Skeletal muscle satellite cell (primary cell): ENCODE results near the gene SYNGR1.
"Not testable (repeated sequence)": the region's sequence is repeated elsewhere in the genome, so short reads cannot be mapped to it uniquely, and the experiment has no call there.

Experiments used
- H3K27me3 ChIP-seq: 2 replicates; pipeline ENCODE4 v1.7.0; 2013; ENCODE audit warnings: low read length; ENCODE audit not compliant: control insufficient read depth, insufficient read depth
- H3K36me3 ChIP-seq: 2 replicates; pipeline ENCODE4 v1.7.0; 2013; ENCODE audit warnings: mild to moderate bottlenecking, control low read depth, low read length; ENCODE audit not compliant: insufficient read depth
- H3K4me1 ChIP-seq: 2 replicates; pipeline ENCODE4 v1.7.0; 2013; ENCODE audit warnings: low read length; ENCODE audit not compliant: control insufficient read depth, insufficient read depth
- H3K4me2 ChIP-seq: 2 replicates; pipeline ENCODE4 v1.7.0; 2013; ENCODE audit warnings: mild to moderate bottlenecking, low read length
- H3K4me3 ChIP-seq: 2 replicates; pipeline ENCODE4 v1.7.0; 2013; ENCODE audit warnings: low read length
- H3K9ac ChIP-seq: 2 replicates; pipeline ENCODE4 v1.7.0; 2013; ENCODE audit warnings: mild to moderate bottlenecking, low read depth, low read length, moderate library complexity
- H3K9me3 ChIP-seq: replicated peaks from 2 replicates; pipeline ENCODE4 v1.7.0; 2013; ENCODE audit warnings: mild to moderate bottlenecking, control low read depth, low read length

The SYNGR1 gene

DNA sequence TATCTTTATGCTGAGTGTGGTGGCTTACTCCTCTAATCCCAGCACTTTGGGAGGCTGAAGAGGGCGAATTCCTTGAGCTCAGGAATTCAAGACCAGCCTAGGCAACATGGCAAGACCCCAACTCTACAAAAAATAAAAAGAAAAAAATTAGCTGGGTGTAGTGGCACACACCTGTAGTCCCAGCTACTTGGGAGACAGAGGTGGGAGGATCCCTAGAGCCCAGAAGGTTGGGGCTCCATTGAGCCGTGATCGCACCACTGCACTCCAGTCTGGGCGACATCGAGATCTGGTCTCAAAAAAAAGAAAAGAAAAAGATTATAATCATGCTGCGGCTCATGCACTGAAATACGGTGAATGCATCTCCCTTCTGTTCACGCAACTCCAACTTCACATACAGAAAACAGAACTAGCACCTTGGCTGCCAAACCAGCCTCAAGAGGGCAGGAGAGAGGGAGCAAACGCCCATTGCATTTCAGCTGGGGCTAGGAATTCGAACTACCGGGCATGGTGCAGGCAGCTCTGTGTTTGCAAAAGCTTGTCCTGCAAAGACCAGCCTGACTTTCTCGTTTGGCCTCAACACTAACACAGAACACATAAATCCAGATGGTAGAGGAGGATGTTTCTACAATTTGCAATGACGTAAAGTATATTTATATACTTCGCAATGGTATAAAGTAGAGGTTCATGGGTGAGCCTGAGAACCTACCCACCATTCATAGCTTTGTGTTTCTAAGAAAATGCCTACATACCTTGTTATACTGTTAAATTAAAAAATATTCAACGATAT is 6.3 kb upstream of the SYNGR1 start:
- no peak overlapping the region for H3K4me2 ChIP-seq
- no peaks in the 10 kb centered on the region for H3K36me3 ChIP-seq
- H3K27me3 ChIP-seq, result peaks cover 16% of the 10 kb centered on the region
- no peaks in the 10 kb centered on the region for H3K4me1 ChIP-seq
- no peak overlapping the region for H3K9ac ChIP-seq
- H3K9me3 ChIP-seq, result no peaks in the 10 kb centered on the region
- H3K4me3 ChIP-seq, result no peak overlapping the region

DNA sequence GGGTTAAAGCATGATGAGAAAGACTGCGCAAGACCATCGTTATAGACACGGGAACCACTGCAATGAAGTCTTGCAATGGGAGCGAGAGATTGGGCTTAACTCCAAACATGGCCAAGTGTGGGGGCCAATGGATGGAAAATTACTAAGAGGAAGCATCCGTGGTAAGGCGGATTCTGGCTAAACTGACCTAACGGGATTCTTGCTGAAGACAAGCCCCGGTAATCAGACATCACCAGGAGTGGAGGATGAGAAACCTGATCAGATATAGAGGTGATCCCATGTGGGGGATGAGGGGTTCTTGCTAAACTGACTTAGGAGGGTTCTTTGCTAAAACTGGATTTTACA is 5.8 kb upstream of the SYNGR1 start:
- H3K4me1 ChIP-seq, result no peaks in the 10 kb centered on the region
- H3K4me3 ChIP-seq, result no peak overlapping the region
- peaks cover 16% of the 10 kb centered on the region for H3K27me3 ChIP-seq
- no peak overlapping the region for H3K4me2 ChIP-seq
- no peaks in the 10 kb centered on the region for H3K9me3 ChIP-seq
- no peak overlapping the region for H3K9ac ChIP-seq
- H3K36me3 ChIP-seq, result no peaks in the 10 kb centered on the region

DNA sequence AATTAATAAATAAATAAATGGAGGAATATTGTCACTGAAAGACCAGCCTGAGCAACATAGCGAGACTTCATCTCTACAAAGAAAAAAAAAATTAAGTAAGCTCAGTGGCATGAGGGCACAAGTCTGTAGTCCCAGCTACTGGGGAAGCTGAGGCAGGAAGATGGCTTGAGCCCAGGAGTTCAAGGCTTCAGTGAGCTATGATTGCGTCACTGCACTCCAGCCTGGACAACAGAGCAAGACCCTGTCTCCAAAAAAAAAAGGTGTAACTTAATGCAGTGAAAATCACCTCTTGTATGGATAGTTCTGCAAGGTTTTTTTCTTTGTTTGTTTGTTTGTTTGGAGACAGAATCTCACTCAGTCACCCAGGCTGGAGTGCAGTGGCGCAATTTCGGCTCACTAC is 4.6 kb upstream of the SYNGR1 start:
- no peak overlapping the region for H3K9ac ChIP-seq
- no peaks in the 10 kb centered on the region for H3K36me3 ChIP-seq
- H3K27me3 ChIP-seq, result peaks cover 17% of the 10 kb centered on the region
- no peak overlapping the region for H3K4me3 ChIP-seq
- H3K4me1 ChIP-seq, result peaks cover under 1% of the 10 kb centered on the region
- no peaks in the 10 kb centered on the region for H3K9me3 ChIP-seq
- H3K4me2 ChIP-seq, result no peak overlapping the region

DNA sequence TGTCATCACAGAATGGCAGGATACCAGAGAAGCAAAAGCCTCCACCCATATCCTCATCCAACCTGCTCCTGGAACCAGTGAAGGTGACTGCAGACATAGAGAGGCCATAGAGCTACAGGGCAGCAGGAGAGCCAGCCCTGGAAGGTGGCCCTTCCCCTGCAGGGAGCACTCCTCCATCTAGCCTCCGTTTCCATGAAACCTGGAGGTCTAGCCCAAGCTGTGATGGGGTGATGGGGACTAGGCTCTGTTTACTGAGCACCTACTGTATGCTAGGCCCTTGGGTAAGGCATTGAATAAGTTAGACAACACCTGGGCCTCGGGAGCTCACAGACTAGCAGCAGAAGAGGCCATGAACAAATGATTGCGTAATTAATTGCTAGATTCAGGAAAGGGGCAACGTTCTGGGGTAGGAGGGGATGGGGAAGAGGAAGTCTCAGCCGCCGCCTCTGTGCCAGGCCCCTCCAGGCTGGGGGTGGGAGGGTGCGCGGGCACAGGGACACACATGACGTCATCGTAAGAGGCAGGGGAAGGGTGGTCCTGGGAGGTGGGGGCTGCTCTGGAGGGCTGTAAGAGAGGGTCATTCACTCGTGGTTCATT is 784 bp upstream of the SYNGR1 start:
- Histone ChIP-seq H3K9ac (peak overlapping the region; percentile 38), H3K9me3 (no peaks in the 10 kb centered on the region), H3K4me2 (peak overlapping the region; percentile 91), H3K4me1 (peaks cover 20% of the 10 kb centered on the region), H3K4me3 (peak overlapping the region; percentile 64), H3K27me3 (peaks cover 11% of the 10 kb centered on the region), H3K36me3 (no peaks in the 10 kb centered on the region)

DNA sequence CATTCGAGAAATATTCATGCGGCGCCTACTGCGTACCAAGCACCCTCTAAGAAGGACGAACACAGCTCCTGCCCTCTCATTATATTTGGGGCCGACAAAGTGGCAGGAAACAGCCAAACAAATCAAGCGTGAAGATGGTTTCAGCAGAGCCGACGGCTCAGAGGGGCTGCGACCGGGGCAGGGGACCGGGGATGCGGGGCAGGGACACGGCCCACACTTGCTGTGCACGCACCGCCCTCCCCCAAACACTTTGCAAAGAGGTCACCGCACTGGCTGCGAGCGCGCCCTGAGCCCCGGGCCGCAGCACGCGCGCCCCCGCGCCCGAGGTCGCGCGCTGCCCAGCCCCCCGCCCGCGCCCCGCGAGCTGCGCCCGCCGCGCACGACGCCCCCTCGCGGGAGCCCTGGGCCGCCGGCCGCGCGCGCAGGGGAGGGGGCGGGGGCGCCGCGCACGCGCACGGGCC is 255 bp upstream of the SYNGR1 start:
- Histone ChIP-seq H3K4me2 (peak overlapping the region; percentile 91), H3K4me1 (peaks cover 20% of the 10 kb centered on the region), H3K36me3 (no peaks in the 10 kb centered on the region), H3K9ac (peak overlapping the region; percentile 38), H3K4me3 (peak overlapping the region; percentile 70), H3K9me3 (no peaks in the 10 kb centered on the region), H3K27me3 (peaks cover 6% of the 10 kb centered on the region)

DNA sequence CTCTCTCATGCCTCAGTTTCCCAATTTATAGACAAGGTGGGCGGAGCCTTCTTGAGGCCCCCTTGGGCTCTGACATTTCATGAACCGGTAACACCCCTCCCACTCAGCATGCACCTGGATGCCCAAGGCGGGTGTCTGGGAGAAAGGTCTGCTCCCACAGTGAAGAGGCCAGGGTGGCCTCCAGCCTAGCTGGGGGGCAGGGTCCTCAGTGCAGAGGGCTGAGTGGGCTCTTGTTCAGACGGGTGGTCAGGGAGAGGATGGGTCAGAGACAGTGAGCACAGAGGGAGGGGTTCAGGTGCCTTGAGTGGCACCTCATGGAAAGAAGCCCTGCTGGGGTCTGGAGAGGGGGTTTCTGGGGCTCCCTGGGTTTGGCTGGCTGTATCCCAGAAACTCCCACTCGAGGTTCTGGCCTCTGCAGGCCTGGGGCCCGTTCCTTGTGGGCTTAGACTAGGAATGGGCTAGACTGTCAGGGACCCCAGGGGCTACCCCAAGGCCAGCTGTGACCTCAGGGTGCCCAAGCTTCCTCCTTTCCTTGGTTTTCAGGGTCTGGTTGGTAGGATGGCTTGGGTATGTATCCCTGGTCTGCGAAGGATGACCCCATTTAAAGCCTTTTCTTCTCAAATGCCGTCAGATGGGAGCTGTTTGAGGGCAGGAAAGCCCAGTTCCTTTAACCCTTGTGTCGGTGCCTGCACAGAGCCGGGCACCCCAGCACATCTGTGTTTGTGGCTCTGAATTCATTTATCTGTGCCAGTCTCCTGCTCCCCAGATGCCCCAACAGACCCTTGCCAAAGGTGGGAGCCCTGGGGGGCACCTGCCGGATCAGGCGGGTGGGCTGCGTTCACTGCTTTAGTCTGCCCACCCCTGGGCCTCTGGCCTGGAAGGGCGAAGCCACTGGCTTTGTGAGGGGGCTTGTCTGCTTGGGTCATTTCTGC is 1.2 kb downstream of the SYNGR1 start:
- H3K9ac ChIP-seq, result no peak overlapping the region
- H3K27me3 ChIP-seq, result peaks cover 4% of the 10 kb centered on the region
- peak overlapping the region; percentile 91 for H3K4me2 ChIP-seq
- H3K4me1 ChIP-seq, result peaks cover 20% of the 10 kb centered on the region
- no peaks in the 10 kb centered on the region for H3K36me3 ChIP-seq
- no peaks in the 10 kb centered on the region for H3K9me3 ChIP-seq
- peak overlapping the region; percentile 70 for H3K4me3 ChIP-seq

DNA sequence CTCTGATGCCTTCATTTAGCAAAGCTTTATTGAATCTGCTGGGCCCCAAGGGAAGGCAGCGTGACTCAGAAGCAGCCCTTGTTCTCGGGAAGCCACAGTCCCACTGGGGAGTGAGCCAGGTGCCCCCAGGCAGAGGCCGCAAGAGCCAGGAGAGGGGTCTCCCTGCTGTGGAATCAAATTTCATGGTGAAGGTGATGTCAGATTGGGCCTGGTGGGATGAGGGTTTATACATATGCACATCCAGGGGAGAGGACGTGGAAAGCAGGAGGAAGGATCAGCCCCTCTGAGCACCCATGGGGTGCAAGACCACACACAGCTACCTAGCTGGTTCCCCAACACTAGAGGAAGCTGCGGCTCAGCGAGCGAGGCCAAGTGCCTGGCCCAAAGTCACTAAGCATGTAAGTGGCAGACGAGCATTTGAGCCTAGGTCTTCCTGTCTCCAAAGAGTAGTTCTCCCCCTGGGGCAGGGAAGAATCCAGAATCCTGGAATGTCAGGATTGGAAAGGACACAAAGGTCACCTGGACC is 2.0 kb downstream of the SYNGR1 start:
- H3K4me1 ChIP-seq, result peaks cover 20% of the 10 kb centered on the region

DNA sequence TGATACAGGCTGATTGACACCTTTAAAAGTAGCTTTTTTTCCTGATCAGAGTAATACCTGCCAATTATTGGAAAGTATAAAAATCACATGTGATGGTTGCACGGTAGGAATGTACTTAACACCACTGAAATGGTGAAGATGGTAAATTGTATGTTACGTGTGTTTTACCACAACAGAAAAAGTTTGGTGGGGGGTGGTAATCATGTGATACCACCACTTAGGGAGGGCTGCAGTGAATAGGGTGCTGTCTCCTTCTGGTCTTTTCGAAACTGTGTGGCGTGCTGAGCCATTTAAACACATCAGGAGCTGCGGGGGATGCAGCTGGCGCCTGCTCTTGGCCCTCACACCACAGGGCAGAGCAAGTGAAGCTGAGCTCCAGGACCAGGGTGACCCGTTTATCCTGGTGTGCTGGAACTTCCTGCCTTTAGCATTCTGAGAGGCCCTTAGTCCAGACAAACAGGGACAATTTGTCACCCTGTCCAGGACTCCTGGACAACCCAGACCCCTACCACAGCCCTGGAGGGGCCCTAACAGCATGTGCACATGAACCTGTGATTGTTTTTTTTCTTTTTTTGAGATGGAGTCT is 2.6 kb downstream of the SYNGR1 start:
- Histone ChIP-seq H3K4me1 (peaks cover 20% of the 10 kb centered on the region), H3K27me3 (peaks cover 4% of the 10 kb centered on the region)

More for the DNA sequence above, 2.0 kb downstream of the SYNGR1 start:
- Histone ChIP-seq H3K9me3 (no peaks in the 10 kb centered on the region), H3K9ac (no peak overlapping the region), H3K27me3 (peaks cover 4% of the 10 kb centered on the region), H3K4me2 (no peak overlapping the region), H3K4me3 (no peak overlapping the region), H3K36me3 (no peaks in the 10 kb centered on the region)

DNA sequence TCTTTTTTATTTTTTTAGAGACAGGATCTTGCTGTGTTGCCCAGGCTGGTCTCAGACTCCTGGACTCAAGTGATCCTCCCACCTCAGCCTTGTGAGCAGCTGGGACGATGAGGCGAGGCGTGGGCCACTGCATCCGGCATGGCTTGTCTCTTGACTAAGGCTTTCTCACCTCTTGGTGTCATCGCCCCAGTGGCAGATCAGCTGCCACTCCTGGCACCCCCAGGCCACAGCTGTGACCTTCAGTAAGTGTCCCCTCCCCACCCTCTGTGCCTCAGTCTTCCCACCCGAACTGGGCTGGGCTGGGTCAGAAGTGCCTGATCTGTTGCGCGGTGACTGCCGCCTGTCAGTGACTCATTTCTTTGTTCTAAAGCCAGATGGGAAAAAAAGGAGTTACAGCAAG is 3.6 kb downstream of the SYNGR1 start:
- H3K4me1 ChIP-seq, result peaks cover 20% of the 10 kb centered on the region
- peaks cover 4% of the 10 kb centered on the region for H3K27me3 ChIP-seq

More for the DNA sequence above, 2.6 kb downstream of the SYNGR1 start:
- Histone ChIP-seq H3K9ac (no peak overlapping the region), H3K4me3 (no peak overlapping the region), H3K9me3 (no peaks in the 10 kb centered on the region), H3K36me3 (no peaks in the 10 kb centered on the region), H3K4me2 (no peak overlapping the region)

DNA sequence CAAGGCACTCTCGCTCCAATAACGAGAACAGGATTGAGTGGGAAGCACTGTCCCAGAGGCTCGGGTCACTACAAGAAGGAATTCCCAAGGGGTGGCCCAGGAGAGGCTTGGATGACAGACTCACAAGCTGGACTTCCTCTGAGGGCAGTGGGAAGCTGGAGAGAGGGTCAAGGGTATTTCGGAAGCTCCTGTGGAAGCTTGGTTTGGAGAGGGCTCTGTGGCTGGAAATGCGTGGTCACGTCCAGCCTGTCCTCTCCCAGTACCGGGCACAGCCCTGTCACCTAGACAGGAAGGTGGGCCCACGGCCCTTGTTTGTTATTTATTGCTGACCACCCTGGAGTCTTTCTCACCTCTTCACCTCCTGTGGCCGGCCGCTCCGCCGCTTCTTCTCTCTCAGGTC is 5.3 kb downstream of the SYNGR1 start:
- H3K4me2 ChIP-seq, result no peak overlapping the region
- no peaks in the 10 kb centered on the region for H3K9me3 ChIP-seq
- no peak overlapping the region for H3K4me3 ChIP-seq
- H3K36me3 ChIP-seq, result no peaks in the 10 kb centered on the region
- no peak overlapping the region for H3K9ac ChIP-seq
- H3K4me1 ChIP-seq, result peaks cover 20% of the 10 kb centered on the region
- peaks cover 8% of the 10 kb centered on the region for H3K27me3 ChIP-seq

More for the DNA sequence above, 3.6 kb downstream of the SYNGR1 start:
- no peaks in the 10 kb centered on the region for H3K9me3 ChIP-seq
- no peak overlapping the region for H3K4me3 ChIP-seq
- peak overlapping the region; percentile 33 for H3K4me2 ChIP-seq
- H3K36me3 ChIP-seq, result no peaks in the 10 kb centered on the region
- no peak overlapping the region for H3K9ac ChIP-seq

DNA sequence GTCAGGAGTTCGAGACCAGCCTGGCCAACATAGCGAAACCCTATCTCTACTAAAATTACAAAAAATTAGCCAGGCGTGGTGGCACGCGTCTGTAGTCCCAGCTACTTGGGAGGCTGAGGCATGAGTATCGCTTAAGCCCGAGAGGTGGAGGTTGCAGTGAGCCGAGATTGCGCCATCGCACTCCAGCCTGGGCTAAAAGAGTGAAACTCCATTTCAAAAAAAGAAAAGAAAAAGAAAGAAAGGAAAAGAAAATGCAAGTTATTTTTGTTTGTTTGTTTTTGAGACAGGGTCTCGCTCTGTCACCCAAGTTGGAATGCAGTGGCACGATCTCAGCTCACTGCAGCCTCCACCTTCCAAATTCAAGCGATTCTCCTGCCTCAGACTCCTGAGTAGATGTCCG is 6.0 kb downstream of the SYNGR1 start:
- H3K4me1 ChIP-seq, result peaks cover 15% of the 10 kb centered on the region
- H3K9ac ChIP-seq, H3K4me3 ChIP-seq, H3K36me3 ChIP-seq, H3K4me2 ChIP-seq, H3K27me3 ChIP-seq, H3K9me3 ChIP-seq: not testable (repeated sequence)
